Parathyroid adenoma (tissue), 2 donors: ENCODE results near the gene CDH7.

Experiments used
- H2AFZ ChIP-seq: fragments of 300-600 bp; sonication (generic); one replicate; pipeline ENCODE4 v1.7.0; 2017; ENCODE audit warnings: antibody characterized with exemption, mild to moderate bottlenecking
- H3K27ac ChIP-seq: fragments of 300-600 bp; sonication (generic); one replicate; pipeline ENCODE4 v1.7.0; 2017
- H3K27me3 ChIP-seq: fragments of 300-600 bp; sonication (generic); one replicate; pipeline ENCODE4 v1.7.0; 2017; ENCODE audit warnings: low read length; ENCODE audit not compliant: control insufficient read depth, insufficient read depth
- H3K36me3 ChIP-seq: fragments of 300-600 bp; sonication (generic); one replicate; pipeline ENCODE4 v1.7.0; 2017; ENCODE audit warnings: low read length; ENCODE audit not compliant: control insufficient read depth, insufficient read depth
- H3K4me1 ChIP-seq: fragments of 300-600 bp; sonication (generic); one replicate; pipeline ENCODE4 v1.7.0; 2017; ENCODE audit warnings: control low read depth
- H3K4me2 ChIP-seq: fragments of 300-600 bp; sonication (generic); one replicate; pipeline ENCODE4 v1.7.0; 2017; ENCODE audit warnings: low read length
- H3K4me3 ChIP-seq: fragments of 300-600 bp; sonication (generic); one replicate; pipeline ENCODE4 v1.7.0; 2017; ENCODE audit warnings: low read depth, low read length
- H3K79me2 ChIP-seq: fragments of 300-600 bp; sonication (generic); one replicate; pipeline ENCODE4 v1.7.0; 2017; ENCODE audit warnings: control low read depth
- H3K9ac ChIP-seq: fragments of 300-600 bp; sonication (generic); one replicate; pipeline ENCODE4 v1.7.0; 2017; ENCODE audit warnings: mild to moderate bottlenecking
- H3K9me3 ChIP-seq: fragments of 300-600 bp; sonication (generic); one replicate; pipeline ENCODE4 v1.7.0; 2017; ENCODE audit warnings: low read length; ENCODE audit not compliant: control insufficient read depth
- TF ChIP-seq, protein P1 (sequence below): fragments of 300-600 bp; sonication (generic); IDR thresholded peaks from one replicate; pipeline ENCODE4 v1.7.0; 2017; ENCODE audit warnings: antibody characterized with exemption, mild to moderate bottlenecking
- donor health status: primary hyperparathyroidism.

Gene CDH7

DNA sequence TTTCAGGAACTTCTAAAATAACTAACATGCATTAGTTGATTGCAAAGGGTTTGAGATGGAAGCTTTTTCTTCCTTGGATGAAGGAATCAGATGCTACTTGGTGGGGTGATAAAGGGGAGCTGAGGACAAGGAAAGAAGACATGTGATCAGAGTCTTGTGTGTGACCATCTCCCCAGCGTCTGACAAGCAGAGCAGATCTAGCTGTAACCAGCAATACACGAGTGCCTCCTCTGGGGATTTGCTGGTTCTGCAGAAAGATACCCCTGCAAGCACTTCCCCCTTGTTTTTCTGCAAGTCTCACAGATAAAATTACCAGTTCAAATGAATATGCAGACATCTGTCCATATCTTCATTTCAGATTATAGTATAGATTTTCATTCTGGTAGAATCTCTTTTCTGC lies 2.7 kb downstream of the CDH7 start:
- no peaks in the 10 kb centered on the region for H3K27me3 ChIP-seq
- no peaks in the 10 kb centered on the region for H3K4me1 ChIP-seq
- no peak overlapping the region for H3K4me2 ChIP-seq
- H3K27ac ChIP-seq = no peak overlapping the region
- H2AFZ ChIP-seq = no peak overlapping the region
- H3K79me2 ChIP-seq = no peaks in the 10 kb centered on the region
- no peak overlapping the region for H3K4me3 ChIP-seq
- TF ChIP-seq, protein P1, sequence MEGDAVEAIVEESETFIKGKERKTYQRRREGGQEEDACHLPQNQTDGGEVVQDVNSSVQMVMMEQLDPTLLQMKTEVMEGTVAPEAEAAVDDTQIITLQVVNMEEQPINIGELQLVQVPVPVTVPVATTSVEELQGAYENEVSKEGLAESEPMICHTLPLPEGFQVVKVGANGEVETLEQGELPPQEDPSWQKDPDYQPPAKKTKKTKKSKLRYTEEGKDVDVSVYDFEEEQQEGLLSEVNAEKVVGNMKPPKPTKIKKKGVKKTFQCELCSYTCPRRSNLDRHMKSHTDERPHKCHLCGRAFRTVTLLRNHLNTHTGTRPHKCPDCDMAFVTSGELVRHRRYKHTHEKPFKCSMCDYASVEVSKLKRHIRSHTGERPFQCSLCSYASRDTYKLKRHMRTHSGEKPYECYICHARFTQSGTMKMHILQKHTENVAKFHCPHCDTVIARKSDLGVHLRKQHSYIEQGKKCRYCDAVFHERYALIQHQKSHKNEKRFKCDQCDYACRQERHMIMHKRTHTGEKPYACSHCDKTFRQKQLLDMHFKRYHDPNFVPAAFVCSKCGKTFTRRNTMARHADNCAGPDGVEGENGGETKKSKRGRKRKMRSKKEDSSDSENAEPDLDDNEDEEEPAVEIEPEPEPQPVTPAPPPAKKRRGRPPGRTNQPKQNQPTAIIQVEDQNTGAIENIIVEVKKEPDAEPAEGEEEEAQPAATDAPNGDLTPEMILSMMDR = no peak
- H3K36me3 ChIP-seq = no peaks in the 10 kb centered on the region
- H3K9ac ChIP-seq = no peak overlapping the region
- H3K9me3 ChIP-seq = no peaks in the 10 kb centered on the region

DNA sequence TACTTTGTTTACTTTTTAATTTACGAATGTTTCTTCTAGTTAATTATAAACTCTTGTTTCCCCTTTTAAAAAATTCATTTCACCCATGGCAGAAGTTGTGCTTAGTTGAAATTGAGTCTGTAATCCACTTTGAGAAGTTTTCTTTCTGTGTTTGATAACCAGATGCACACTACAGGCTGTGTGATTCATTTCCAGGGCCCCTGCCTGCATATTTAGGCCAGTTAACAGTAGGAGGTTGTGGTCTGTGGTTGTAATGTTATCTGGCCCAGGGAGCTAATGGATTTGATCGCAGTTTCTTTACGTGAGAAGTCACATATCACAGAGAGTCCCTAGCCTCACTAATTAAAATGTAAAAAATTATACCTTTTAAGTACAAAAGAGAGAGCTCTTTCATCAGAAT lies 3.3 kb downstream of the CDH7 start:
- Histone ChIP-seq H3K79me2 (no peaks in the 10 kb centered on the region), H3K4me3 (no peak overlapping the region), H3K9me3 (no peaks in the 10 kb centered on the region), H3K4me2 (no peak overlapping the region), H3K27ac (no peak overlapping the region), H3K4me1 (no peaks in the 10 kb centered on the region), H2AFZ (no peak overlapping the region), H3K27me3 (no peaks in the 10 kb centered on the region), H3K36me3 (no peaks in the 10 kb centered on the region), H3K9ac (no peak overlapping the region)
- TF ChIP-seq, protein P1 = no peak

DNA sequence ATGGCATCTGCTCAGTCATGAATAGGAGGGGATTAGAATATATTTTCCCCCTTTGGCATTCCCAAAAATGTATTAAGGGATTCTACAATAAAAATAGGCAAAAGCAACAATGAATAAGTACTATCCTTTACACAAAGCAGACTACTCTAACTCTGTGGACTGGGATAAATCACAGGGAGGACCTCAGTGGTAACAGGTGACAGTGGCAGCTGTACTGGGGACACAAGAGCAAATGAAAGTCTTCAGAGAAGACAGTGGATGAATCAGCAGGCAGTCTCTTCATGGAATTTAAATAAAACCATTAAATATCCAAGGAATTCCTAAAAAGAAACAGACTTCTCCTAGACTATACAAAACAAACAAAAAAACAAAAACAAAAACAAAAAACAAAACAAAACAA lies 4.8 kb downstream of the CDH7 start:
- Histone ChIP-seq H3K4me2 (no peak overlapping the region), H3K27ac (no peak overlapping the region), H3K79me2 (no peaks in the 10 kb centered on the region), H3K36me3 (no peaks in the 10 kb centered on the region), H3K27me3 (no peaks in the 10 kb centered on the region), H3K4me3 (no peak overlapping the region), H3K9ac (no peak overlapping the region), H2AFZ (no peak overlapping the region), H3K4me1 (no peaks in the 10 kb centered on the region), H3K9me3 (no peaks in the 10 kb centered on the region)
- TF ChIP-seq, protein P1 = no peak

DNA sequence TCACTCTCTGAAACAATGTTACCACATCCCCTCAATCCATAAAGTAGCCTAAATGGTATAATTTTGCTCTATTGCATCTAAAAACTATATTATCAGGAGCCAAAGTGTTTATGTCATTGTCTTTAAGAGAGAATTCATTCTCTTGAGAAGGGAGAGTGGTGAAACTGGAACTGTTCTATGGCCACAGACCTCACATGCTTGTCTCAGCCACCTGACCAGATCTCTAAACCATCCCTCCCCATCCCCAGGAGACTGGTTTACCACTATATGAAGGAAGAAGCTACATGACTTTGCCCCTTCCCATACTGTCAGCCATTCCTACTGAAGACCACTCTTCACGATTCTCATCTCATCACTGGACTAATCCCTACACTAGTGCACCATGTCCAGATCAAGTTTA lies 9.6 kb downstream of the CDH7 start:
- TF ChIP-seq, protein P1 = no peak
- H3K4me1 ChIP-seq = no peaks in the 10 kb centered on the region
- H3K9ac ChIP-seq = no peak overlapping the region
- H3K36me3 ChIP-seq = no peaks in the 10 kb centered on the region
- no peak overlapping the region for H3K27ac ChIP-seq
- H2AFZ ChIP-seq = no peak overlapping the region
- no peaks in the 10 kb centered on the region for H3K27me3 ChIP-seq
- H3K4me3 ChIP-seq = no peak overlapping the region
- H3K79me2 ChIP-seq = no peaks in the 10 kb centered on the region
- H3K4me2 ChIP-seq = no peak overlapping the region
- H3K9me3 ChIP-seq = no peaks in the 10 kb centered on the region

DNA sequence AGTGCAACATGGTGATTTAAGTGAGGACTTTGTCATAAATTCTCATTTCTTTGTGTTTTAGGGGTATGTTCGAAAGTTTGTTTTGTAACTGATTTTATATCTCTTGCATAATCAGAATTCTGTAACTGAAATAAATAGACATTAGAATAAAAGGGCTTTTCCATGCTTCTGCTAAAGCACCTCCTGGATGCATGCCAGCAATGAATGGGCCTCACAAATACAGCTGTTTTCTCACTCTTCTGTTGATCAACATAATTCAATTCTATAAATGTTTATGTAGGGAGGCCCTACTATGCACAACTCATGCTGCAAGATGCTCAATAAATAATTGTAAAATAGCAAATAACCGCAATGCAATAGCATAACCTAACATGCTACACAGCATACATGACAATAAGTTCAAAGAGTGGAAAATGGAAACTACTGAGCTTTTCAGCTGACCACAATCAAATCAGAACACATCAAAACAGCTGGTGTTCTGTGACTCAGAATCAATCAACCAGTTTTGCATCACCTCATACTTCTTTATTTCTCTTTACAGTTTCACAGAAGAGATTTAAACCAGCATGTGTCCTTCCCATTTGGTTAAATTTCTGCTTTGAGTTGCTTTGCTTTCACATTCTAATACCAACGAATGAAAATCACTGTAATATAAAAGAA lies 11.0 kb downstream of the CDH7 start:
- Histone ChIP-seq H3K27ac (no peak overlapping the region), H3K36me3 (no peaks in the 10 kb centered on the region), H3K9ac (no peak overlapping the region), H2AFZ (no peak overlapping the region), H3K79me2 (no peaks in the 10 kb centered on the region), H3K4me1 (no peaks in the 10 kb centered on the region), H3K9me3 (no peaks in the 10 kb centered on the region), H3K4me2 (no peak overlapping the region), H3K27me3 (no peaks in the 10 kb centered on the region), H3K4me3 (no peak overlapping the region)
- TF ChIP-seq, protein P1 = no peak
